ENCODE results near the gene NECTIN2.

DNA sequence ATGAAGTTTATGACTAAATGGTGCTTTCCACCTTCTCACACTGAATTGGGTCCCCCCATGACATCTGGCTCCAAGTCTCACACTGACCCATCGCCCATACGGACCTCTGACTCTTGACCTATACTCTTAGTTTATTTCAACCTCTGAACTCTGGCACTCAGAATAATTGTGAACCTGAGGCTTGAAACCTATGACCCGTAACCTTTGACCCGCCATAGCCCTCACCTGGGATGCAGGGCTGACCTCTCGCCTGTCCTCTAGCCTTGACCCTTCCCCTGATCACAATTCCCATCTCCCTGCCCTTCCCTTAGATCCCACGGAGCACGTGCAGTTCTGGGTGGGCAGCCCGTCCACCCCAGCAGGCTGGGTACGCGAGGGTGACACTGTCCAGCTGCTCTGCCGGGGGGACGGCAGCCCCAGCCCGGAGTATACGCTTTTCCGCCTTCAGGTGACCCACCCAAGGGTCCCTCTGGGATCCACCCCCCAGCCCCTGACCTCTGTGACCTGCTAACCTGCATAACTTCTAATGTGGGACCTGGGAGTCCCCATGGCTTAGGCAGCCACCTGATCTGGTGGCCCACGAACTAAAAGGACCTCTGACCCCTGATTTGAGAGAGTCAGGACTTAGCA, 32.1 kb upstream of the NECTIN2 start:
- TF ChIP-seq, protein P1, sequence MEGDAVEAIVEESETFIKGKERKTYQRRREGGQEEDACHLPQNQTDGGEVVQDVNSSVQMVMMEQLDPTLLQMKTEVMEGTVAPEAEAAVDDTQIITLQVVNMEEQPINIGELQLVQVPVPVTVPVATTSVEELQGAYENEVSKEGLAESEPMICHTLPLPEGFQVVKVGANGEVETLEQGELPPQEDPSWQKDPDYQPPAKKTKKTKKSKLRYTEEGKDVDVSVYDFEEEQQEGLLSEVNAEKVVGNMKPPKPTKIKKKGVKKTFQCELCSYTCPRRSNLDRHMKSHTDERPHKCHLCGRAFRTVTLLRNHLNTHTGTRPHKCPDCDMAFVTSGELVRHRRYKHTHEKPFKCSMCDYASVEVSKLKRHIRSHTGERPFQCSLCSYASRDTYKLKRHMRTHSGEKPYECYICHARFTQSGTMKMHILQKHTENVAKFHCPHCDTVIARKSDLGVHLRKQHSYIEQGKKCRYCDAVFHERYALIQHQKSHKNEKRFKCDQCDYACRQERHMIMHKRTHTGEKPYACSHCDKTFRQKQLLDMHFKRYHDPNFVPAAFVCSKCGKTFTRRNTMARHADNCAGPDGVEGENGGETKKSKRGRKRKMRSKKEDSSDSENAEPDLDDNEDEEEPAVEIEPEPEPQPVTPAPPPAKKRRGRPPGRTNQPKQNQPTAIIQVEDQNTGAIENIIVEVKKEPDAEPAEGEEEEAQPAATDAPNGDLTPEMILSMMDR (IDR thresholded peaks at IDR 0.05) = no peak
- TF ChIP-seq REST (IDR thresholded peaks at IDR 0.05; ENCODE audit: insufficient read depth in 1 of 2, low read depth in 2 of 2, low read length in 1 of 2) = no peak
- no peak for TF ChIP-seq POLR2AphosphoS5 (IDR thresholded peaks at IDR 0.05; ENCODE audit: low read depth, low read length)
